Measurements from ENCODE around the gene ZC3H7A. TPM values are rescaled to one million over a fixed set of nuclear protein-coding genes. Genes with fewer than 3 reads are reported as not detected.

ZC3H7A gene
- total and polyA plus RNA-seq, 9 of the 15 experiments (the other 6 are each of a cell fraction or from before 2014, with no cell fraction given) = 19.8 to 49.1 (median 28.2) TPM

DNA sequence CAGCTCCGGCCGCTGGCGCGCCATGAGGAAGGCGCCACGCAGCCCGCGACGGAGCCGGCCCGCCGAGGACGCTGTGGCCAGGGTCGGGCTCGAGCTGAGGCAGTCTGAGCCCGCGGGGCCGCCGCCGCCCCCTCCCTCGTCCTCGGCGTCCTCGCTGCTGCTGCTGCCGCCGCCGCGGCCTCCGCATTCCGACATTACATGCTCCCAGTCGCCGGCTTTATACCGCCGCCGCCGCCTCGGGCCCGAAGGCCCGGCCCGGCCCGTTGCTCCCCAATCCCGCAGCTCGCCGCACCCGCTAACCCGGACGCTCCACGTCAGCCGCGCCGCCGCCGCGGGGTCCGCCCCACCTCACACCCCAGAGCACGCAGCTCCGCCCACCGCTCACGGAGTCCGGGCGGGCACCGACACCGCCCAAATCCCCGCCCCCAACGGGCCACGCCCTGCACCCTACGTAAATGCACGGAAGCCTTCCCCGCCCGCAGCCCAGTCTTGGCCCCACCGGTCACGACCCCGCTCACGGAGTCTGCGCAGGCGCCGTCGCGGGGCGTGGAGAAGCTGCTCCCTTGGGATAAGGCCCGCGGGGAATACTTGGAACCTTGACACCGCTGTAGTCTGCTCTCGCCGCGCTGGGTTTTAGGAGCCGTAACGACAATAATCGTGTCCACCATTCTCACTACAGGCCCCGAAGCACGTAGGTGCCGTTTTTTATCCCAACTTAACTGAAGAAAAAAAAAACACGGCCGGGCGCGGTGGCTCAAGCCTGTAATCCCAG lies 54.3 kb downstream of the ZC3H7A start, which contains the start of gene TXNDC11 (continued):
- TF ChIP-seq, protein P1, sequence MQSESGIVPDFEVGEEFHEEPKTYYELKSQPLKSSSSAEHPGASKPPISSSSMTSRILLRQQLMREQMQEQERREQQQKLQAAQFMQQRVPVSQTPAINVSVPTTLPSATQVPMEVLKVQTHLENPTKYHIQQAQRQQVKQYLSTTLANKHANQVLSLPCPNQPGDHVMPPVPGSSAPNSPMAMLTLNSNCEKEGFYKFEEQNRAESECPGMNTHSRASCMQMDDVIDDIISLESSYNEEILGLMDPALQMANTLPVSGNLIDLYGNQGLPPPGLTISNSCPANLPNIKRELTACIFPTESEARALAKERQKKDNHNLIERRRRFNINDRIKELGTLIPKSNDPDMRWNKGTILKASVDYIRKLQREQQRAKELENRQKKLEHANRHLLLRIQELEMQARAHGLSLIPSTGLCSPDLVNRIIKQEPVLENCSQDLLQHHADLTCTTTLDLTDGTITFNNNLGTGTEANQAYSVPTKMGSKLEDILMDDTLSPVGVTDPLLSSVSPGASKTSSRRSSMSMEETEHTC (IDR thresholded peaks at IDR 0.05) = no peak
- TF ChIP-seq CHD1 (IDR thresholded peaks at IDR 0.05; ENCODE audit: low read length) (no peak), MCM7 (IDR thresholded peaks at IDR 0.05) (no peak), POLR2A (conservative IDR thresholded peaks at IDR 0.05) (peak; percentile 82), NR3C1 (CRISPR knock-in tag; IDR thresholded peaks at IDR 0.05) (0 out of 2 replicates have a peak, but pooled peaks have one; percentile 4), ZFP36 (IDR thresholded peaks at IDR 0.05; ENCODE audit: low read depth, low read length, partially characterized antibody) (no peak), CAMTA2 (CRISPR knock-in tag; conservative IDR thresholded peaks at IDR 0.05) (no peak), MAZ (CRISPR knock-in tag; conservative IDR thresholded peaks at IDR 0.05 in 1 of 2, IDR thresholded peaks at IDR 0.05 in 1 of 2) (peak; percentile 78 to 80), BDP1 (IDR thresholded peaks at IDR 0.05; ENCODE audit: insufficient read depth, insufficient read length) (no peak), TARDBP (IDR thresholded peaks at IDR 0.05) (0 out of 2 replicates have a peak, but pooled peaks have one; percentile 61), NCOA2 (IDR thresholded peaks at IDR 0.05; ENCODE audit: partially characterized antibody in 2 of 2) (no peak), SAFB2 (IDR thresholded peaks at IDR 0.05; ENCODE audit: borderline replicate concordance, low read depth, low read length, severe bottlenecking) (no peak), ZSCAN32 (CRISPR knock-in tag; IDR thresholded peaks at IDR 0.05) (no peak), FOXA1 (IDR thresholded peaks at IDR 0.05; ENCODE audit: borderline replicate concordance) (no peak)
- TF ChIP-seq, protein P2, sequence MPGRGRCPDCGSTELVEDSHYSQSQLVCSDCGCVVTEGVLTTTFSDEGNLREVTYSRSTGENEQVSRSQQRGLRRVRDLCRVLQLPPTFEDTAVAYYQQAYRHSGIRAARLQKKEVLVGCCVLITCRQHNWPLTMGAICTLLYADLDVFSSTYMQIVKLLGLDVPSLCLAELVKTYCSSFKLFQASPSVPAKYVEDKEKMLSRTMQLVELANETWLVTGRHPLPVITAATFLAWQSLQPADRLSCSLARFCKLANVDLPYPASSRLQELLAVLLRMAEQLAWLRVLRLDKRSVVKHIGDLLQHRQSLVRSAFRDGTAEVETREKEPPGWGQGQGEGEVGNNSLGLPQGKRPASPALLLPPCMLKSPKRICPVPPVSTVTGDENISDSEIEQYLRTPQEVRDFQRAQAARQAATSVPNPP (IDR thresholded peaks at IDR 0.05; ENCODE audit: borderline replicate concordance, insufficient read depth, insufficient read length) = no peak
- TF ChIP-seq, protein P3, sequence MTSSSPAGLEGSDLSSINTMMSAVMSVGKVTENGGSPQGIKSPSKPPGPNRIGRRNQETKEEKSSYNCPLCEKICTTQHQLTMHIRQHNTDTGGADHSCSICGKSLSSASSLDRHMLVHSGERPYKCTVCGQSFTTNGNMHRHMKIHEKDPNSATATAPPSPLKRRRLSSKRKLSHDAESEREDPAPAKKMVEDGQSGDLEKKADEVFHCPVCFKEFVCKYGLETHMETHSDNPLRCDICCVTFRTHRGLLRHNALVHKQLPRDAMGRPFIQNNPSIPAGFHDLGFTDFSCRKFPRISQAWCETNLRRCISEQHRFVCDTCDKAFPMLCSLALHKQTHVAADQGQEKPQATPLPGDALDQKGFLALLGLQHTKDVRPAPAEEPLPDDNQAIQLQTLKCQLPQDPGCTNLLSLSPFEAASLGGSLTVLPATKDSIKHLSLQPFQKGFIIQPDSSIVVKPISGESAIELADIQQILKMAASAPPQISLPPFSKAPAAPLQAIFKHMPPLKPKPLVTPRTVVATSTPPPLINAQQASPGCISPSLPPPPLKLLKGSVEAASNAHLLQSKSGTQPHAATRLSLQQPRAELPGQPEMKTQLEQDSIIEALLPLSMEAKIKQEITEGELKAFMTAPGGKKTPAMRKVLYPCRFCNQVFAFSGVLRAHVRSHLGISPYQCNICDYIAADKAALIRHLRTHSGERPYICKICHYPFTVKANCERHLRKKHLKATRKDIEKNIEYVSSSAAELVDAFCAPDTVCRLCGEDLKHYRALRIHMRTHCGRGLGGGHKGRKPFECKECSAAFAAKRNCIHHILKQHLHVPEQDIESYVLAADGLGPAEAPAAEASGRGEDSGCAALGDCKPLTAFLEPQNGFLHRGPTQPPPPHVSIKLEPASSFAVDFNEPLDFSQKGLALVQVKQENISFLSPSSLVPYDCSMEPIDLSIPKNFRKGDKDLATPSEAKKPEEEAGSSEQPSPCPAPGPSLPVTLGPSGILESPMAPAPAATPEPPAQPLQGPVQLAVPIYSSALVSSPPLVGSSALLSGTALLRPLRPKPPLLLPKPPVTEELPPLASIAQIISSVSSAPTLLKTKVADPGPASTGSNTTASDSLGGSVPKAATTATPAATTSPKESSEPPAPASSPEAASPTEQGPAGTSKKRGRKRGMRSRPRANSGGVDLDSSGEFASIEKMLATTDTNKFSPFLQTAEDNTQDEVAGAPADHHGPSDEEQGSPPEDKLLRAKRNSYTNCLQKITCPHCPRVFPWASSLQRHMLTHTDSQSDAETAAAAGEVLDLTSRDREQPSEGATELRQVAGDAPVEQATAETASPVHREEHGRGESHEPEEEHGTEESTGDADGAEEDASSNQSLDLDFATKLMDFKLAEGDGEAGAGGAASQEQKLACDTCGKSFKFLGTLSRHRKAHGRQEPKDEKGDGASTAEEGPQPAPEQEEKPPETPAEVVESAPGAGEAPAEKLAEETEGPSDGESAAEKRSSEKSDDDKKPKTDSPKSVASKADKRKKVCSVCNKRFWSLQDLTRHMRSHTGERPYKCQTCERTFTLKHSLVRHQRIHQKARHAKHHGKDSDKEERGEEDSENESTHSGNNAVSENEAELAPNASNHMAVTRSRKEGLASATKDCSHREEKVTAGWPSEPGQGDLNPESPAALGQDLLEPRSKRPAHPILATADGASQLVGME (CRISPR knock-in tag; IDR thresholded peaks at IDR 0.05) = peak; percentile 50; the same call in 1 of the 2 replicates
- TF ChIP-seq, protein P4, sequence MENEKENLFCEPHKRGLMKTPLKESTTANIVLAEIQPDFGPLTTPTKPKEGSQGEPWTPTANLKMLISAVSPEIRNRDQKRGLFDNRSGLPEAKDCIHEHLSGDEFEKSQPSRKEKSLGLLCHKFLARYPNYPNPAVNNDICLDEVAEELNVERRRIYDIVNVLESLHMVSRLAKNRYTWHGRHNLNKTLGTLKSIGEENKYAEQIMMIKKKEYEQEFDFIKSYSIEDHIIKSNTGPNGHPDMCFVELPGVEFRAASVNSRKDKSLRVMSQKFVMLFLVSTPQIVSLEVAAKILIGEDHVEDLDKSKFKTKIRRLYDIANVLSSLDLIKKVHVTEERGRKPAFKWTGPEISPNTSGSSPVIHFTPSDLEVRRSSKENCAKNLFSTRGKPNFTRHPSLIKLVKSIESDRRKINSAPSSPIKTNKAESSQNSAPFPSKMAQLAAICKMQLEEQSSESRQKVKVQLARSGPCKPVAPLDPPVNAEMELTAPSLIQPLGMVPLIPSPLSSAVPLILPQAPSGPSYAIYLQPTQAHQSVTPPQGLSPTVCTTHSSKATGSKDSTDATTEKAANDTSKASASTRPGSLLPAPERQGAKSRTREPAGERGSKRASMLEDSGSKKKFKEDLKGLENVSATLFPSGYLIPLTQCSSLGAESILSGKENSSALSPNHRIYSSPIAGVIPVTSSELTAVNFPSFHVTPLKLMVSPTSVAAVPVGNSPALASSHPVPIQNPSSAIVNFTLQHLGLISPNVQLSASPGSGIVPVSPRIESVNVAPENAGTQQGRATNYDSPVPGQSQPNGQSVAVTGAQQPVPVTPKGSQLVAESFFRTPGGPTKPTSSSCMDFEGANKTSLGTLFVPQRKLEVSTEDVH (IDR thresholded peaks at IDR 0.05; ENCODE audit: low read depth, partially characterized antibody) = no peak
